Measurements from ENCODE around the gene KRTAP10-2.

KRTAP10-2 gene

DNA sequence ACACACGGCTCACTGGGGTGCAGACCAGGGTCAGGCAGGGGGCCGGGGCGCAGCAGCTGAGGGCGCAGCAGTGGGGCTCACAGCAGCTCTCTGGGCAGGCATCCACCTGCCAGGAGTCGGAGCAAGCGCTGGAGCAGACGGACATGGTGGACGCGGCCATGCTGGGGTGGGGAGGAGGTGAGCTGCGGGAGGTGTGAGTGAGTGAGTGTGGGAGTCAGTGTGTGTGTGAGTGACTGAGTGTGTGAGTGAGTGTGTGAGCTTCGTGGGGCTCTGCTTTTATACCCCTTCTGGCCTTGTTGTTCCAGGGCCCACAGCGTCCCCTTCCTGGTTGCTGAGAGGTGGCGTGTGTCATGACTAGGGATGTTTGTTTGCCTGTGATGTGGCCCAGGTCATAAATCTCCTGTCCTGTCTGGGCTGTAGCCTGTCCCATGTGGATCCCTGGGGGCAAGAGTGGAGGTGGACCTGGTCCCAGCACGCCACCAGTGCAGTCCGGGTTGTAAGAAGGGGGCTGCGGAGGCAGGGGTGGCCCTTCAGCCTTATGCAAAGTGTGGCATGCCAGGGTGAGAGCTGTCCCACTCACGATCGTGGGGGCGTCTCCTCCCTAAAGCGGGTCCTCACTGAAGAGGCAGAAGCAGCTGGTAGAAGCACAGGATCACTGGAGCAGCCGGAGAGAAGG, 11.2 kb downstream of the KRTAP10-2 start, which contains the start of gene KRTAP10-1:
Gene KRTAP10-1, minus strand, starts transcription at position 205 of the 676 bp plus-strand sequence. Its CDS starts 45 bp downstream, at position 160.
- no peak for DNase-seq (ENCODE audit: low spot score)

DNA sequence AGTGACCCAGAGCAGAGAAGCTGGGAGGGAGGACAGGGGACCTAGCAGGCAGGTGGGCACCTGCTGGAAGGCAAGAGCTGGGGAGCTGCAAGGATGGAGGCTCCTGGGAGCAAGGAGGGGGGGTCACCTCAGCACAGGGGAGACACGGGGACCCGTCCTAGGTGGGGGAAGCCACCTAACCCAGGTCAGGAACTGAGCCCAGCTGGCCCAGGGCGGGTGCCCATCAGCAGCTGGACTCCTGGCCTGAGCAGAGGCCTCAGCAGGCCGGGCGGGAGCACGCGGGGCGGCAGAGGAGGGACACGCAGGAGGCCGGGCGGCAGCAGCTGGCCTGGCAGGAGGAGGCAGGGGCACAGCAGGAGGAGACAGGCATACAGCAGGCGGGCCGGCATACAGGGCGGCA, 12.3 kb downstream of the KRTAP10-2 start:
- DNase-seq (ENCODE audit: low spot score): no peak

DNA sequence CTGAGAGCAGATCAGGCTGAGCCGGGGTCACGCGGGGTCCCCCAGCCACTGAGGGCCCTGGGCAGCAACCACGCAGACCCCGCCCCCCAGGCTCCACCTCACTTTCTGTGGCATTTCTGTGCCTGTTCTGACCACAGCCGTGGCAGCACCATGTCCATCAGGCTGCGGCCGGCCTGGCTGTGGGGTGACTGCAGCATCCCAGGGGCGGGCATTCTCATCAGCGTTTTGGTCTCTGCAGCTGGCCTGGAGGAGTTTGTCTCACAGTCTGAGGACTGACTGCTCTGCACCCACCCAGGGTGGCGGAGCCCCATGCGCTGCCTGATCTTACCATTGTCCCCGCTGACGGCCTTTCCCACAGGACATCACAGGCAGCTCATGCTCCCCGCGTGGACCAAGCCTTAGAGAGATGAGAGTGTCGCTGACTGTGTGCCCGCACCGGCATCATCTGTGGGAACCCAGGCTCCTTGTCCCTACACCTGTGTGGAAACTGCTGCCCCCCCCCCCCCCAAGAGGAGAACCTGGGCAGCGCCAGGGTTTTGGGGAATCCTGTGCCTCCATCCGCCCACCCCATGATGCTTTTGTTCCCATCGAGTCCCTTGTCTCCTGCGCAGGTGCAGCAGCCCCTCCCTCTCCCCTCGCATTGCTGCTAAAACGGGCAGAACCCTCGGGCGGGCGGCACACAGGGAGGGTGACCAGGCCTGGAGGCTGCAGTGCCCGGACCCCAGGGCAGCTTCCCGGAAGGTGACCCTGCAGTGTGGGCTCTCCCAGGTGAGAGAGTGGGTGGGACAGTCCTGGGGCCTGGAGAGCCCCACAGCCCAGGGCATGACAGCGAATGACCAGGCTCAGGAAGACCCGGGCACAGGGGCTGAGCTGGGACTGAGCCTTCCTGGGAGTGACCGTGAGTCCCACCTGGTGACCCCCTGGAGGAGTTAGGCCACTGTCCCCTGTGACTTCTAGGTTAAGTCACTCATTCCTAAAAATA, 13.1 kb downstream of the KRTAP10-2 start:
- DNase-seq (ENCODE audit: low spot score): no peak

DNA sequence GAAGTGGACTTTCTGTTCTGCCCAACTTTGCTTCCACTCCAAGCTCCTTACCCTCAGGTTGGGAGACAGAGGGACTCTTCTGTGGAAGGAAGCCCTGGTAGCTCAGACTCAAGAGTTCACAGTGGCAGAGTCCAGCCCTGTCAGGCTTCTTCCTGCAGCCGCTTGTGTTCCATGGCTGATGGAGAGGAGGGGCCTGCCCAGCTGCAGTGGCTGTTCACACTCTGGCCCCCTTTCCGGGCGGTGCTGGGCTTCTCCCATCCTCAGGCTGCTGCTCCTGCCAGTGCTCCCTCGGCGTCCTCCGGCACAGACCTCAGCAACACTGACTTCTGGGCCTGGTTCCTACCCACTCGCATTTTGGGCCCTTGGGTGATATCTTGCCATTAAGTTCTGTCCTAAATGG, 15.3 kb downstream of the KRTAP10-2 start:
- DNase-seq (ENCODE audit: low spot score): no peak

DNA sequence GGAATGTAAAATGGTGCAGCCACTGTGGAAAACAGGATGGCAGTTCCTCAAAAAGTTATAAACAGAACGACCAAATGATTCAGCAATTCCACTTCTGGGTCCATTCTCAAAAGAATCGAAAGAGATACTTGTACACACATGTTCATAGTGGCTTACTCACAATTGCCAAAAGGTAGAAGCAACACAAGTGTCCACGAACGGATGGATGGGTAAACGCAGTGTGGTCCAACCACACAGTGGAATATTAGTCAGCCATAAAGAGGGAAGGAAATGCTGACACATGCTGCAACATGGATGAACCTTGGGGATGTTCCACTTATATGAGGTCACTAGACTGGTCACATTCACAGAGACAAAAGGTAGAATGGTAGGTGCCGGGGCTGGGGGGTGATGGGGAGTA, 16.6 kb downstream of the KRTAP10-2 start:
- DNase-seq (ENCODE audit: low spot score): no peak

DNA sequence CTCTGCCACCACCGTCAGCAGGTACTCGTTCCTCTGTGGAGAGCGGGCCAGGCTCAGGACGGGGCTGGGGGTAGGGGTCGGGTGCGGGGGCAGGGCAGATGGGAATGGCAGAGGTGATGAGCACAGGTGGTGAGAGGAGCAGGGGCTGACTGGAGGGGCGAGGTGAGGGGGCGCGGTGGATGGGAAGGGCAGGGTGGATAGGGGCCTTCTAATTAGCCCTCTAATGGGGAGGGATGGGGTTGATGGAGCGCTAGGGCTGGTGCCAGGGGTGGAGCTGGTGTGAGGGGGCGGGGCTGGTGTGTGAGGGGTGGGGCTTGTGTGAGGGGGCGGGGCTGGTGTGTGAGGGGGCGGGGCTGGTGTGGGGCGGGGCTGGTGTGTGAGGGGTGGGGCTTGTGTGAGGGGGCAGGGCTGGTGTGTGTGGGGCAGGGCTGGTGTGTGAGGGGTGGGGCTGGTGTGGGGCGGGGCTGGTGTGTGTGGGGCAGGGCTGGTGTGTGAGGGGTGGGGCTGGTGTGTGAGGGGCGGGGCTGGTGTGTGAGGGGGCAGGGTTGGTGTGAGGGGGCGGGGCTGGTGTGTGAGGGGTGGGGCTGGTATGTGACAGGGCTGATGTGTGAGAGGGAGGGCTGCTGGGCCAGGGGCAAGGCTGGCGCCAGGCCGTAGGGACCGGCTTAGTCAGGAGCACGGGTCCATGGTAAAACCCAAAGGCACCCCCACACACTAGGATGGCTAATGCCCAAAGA, 17.2 kb downstream of the KRTAP10-2 start:
- DNase-seq (ENCODE audit: low spot score): no peak

DNA sequence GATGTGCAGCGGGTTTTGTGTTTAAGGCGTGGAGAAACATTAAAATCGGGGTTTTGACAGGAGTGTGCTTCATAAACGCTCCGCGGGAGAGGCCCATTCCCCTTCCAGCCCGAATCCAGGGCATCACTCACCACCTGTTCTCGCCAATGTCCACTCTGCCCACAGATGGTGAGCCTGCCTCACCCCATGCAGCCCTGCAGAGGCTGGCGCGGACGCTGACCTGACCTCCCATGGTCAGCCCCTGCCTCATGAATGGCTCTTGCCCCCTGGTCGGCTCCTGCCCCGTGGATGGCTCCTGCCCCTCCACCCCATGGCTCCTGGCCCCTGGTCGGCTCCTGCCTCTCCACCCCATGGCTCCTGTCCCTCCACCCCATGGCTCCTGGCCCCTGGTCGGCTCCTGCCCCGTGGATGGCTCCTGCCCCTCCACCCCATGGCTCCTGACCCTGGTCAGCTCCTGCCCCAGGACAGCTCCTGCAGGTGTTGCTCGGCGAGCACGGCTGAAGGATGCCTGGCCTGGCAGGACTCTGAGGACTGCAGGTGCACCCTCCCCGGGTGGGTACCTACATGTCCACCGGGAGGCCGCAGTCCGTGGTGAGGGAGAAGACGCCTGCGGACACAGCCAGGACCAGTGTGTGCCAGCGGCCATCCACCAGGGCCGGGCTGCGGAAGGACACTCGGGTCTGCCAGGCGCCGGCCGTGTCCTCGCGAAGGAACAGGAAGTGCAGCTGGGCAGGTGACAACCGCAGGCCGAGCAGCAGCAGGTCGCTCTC, 18.0 kb downstream of the KRTAP10-2 start:
- DNase-seq (ENCODE audit: low spot score): no peak

DNA sequence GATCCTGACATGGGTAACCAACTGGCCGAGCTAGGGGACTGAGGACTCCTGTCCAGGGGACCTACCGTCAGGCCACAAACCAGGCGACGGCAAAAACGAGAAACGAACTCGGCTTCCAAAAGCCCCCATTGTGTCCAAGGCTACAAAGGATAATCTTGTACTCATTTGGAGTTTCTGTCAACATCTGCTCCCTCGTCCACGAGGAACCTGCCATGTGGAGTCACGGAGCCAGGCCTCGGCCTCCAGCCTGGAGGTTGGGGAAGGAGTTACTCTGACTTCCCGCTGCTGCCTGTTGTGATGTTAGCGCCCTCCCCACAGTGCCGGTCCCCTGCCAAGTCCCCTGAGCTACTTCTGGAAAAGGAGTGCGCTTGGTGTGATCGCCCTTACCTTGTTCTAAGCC, 18.6 kb downstream of the KRTAP10-2 start:
- DNase-seq (ENCODE audit: low spot score): no peak

DNA sequence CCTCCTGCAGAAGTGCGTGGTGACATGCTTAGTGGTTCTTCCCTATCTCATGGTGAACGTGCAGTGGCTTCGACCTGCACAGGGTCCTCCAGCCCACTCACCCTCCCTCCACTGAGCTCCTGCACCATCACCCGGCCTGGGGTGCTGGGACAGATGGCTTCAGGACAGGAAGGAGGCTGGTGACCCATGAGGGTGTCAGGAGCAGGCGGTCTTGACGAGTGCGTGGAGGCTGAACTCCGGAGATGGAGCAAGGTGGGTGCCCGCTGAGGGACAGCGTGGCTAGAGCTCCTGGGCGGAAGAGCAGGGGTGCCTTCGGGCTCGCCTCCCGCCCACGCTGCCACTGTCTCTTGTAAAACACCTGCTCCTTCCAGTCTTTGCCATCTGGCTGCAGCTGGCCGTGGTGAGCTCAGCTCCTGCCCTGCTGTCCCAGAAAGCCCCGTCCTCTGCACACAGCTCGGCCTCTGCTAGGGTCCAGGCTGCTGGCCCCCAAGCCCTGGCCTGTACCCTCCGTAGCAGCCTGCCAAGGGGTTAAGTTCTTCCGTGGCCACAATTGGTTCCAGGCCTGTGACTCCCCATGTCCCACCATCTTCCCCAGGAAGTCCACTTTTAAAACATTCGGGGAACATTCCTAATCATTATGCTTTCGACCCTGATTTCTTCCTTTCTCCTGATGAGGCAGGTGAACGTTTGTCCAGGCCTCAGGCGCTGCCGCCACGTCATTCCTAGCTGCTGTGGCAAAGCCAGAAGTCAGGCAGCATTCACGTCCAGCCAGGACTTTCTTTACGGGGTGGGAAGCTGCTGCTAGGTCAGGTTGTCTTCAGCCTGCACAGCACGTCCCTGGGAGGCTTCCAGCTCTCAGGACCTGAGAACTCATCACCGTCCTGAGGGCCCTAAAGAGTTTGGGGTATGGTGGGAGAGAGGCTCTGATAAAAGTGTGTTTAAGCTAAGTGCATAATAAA, 19.4 kb downstream of the KRTAP10-2 start:
- DNase-seq (ENCODE audit: low spot score): no peak

DNA sequence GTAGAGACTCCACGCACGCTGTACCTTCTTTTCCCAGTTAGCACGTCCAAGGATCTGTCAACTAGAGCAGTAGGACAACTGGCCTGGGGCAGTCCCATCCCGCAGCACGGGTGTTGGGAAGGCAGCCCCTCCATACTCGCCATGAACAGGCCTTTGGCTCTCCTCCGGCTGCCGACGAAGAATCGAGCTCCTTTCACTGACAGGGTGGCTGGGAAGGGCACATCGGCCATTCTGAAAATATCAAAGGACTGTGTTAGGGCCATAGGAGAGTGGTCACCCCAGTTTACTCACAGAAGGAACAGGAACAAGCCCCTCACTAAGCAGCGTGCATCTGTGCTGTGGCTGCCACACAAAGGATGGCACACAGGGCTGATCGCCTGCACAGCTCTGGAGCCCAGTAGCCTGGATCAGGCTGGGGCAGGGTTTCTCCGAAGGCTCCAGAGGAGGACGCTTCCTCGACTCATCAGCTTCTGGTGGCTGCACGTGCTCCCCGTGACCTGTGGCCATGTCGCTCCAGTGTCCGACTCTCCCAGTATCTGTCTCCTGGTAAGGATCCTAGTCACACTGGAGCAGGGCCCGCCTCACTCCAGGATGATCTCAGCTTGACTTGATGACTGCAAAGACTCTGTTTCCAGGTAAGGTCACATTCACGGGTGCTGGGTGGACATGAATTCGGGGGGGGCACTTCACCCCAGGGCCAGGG, 20.3 kb downstream of the KRTAP10-2 start:
- no peak for DNase-seq (ENCODE audit: low spot score)

DNA sequence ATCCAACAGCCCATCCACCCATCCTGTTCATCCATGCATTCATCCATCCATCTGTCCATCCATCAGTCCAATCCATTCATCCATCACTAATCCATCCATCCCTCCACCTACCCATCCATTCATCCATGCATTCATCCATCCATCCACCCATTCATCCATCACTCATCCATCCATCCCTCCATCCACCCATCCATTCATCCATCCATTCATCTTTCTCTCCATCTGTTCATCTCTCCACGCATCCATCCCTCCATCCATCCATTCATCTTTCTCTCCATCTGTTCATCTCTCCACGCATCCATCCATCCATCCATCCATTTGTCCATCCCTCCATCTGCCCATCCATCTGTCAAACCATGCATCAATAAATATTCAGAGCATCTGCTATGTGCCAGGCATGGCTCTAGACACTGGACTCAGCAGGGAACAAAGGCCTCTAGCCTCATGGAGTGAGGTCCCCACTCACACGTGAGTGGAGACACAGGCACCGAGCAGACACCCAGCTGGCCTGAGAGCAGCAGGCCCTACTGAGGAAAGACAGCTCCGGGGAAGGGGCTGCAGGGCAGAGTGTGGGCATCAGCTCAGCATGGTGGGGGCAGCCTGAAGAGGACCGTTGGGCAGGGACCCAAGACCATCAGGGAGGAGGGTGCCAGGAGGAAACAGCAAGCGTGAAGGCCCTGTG, 20.9 kb downstream of the KRTAP10-2 start:
- DNase-seq (ENCODE audit: low spot score): no peak

DNA sequence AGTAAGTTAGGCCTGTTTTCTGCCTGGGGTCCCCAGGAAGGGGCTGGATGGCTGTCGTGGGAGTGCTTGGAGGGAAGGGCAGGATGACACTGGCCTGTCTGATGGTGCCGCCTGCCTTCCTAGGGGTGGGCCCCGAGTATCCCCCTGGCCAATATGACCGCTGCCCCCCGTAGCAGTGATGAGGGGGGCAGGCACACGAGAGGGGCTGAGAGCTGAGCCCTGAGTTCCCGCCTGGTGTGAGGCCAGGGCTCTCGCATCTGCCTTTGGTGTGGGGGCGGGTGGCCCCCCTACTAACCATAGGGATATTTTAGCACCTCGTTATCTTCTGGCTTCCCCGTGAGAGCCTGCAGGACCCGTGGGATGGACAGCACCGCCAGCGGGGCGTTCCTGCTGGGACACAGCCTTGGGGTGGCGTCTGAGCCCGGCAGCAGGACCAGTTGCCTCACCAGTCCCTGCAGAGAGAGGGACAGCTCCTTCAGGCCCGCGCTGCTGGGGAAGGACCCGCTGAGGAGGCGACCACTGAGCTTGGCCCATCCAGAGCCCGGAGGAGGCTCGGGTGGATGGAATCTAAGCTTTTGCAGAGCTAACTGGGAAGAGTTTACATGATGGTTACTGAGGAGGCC, 21.7 kb downstream of the KRTAP10-2 start:
- no peak for DNase-seq (ENCODE audit: low spot score)

DNA sequence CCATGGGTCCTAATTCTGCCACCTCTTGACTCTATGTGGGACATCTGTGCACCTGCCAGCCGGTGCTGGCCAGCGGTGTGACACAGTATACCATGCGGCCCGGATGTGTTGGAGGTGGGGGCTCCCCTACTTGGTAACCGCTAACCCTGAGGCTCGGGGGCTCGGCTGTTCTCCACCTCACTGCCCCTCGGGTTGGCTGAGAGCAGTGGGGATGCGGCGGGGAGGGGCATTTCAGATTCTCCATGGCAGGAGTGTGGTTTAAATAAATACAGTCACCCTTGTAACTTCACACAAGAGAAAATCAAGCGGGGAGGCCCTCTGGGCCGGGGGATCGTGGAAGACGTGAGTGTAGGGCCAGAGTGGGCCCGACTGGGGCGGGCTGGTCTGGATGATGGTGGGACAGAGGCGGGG, 22.3 kb downstream of the KRTAP10-2 start:
- DNase-seq (ENCODE audit: low spot score): no peak

DNA sequence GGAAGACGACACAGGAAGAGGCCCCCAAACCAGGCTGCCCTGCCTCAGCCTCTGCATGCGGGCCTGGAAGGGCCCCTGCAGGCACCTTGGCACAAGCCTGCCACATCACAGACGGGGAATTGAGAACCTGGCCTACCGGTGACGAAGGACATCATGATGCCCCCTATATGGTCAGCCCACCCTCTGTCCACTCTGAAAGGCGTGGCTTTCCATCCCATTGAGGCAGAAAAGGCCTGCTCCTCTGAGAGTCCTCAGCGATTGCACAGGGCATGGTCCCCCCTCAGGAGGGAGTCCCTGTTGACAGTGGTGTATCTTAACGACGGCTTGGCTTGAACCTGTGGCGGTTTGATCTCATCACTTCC, 22.7 kb downstream of the KRTAP10-2 start:
- DNase-seq (ENCODE audit: low spot score): no peak

DNA sequence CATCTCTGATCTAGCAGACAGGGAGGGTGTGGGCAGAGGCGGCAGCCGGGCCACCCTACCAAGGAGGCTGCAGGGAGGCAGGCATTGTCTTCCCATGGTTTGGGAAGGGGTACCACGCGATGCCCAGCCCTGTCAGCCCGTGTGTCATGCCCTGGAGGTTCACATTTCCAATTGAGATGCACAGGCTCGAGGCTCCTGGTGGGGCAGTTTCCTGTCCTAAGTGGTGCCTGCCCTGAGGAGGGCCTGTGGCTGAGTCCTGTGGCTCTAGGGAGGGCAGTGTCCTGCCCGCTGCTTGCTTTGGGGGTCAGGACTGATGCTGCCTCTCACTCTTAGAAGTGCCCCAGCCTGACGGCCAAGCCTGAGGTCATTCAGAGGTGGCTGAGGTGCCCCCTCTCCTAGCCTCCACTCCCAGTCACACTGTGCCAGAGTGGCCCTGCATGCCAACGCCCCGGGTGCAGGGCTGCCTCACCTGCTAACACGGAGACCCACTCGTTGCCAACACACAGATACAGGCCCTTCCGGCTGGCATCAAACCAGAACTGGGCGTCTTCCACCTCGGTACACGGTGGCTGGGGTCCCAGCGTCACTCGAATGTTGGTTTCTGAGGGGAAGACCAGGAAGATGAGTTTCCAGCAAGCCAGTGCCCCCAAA, 23.2 kb downstream of the KRTAP10-2 start:
- no peak for DNase-seq (ENCODE audit: low spot score)

DNA sequence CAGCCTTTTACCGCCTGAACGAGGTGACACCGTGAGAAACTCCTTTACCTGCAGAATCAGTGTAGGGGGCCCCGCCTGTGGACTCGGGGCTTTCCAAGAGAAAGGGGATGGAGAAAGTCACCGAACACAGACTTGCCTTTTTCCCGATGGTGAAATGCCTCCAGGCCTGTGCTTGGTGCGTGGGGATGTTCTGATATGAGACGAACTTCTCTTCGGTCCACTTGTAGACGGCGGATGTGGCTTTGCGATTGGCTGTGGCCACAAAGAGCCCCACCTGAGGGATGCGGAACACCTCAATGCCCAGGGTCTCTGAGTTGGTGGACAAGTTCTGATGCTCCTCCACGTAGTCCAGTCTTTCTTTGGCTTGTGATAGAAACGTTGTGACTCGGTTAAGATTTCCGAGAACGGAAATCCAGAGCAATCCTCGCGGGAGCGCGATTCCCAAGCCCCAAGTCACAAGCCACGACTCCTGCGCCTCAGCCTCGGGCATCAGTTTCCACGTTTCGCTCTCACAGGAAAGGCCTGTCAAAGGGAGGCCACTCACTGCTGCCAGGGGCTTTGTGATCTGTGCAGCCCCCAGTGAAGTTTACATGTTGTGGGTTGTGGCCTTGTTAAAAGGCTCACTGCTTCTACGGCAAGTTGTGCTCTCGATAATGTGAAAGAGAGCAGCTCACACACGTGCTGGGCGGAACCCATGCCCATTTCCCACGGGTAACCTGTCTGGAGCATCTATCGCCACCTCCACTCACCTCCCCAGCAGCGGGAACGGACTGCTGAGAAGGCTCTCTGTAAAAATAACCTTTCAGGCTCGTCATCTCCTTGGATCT, 23.9 kb downstream of the KRTAP10-2 start:
- no peak for DNase-seq (ENCODE audit: low spot score)
